ENCODE data around the gene ZNF579. TPM values are rescaled to one million over a fixed set of nuclear protein-coding genes. Genes with fewer than 3 reads are reported as not detected.

Gene ZNF579
- total and polyA plus RNA-seq, 9 of the 15 experiments (the other 6 are each of a cell fraction or from before 2014, with no cell fraction given), result 0.06 to 15.9 (median 1.6) TPM

DNA sequence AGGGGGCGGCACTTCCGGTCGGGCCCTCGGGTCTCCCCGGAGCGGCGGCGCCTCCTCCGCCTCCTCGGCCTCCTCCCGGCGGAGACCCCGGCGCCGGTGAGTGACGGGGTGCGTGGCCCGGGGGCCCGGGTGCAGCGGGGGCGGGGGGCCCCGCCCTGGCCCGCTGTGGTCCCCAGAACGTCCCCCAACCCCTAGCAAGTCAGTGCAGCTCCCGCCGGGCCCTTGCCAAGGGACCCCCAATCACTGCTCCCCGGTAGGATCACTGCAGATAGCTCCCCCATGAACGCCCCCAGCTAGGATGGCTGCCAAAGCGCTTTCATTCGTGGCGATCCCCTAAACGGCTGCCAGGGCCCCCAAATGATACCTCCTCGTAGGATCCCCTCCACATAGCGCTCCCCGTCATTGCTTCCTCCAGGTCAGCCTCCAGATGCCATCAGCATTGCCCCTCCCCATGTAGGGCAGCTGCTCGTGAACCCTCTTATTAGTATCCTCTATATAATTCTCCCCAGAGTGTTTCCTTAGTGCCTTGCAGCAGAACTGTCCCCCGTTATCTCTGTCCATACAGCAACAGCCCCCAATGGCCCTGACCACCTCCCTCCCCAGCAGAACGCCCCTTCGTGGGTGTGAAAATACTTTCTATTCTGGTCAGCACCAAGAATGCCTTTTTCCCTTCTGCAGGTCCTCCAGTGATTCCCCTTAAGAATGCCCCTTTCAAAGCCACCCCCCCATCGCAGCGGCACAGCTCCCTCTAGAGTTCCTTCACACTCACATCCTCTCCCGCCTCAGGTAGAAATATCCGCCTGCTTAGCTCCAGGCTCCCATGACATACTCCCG, 25.2 kb upstream of the ZNF579 start, which contains the start of gene ZNF865 (continued):
- TF ChIP-seq ATF2 (CRISPR knock-in tag; IDR thresholded peaks at IDR 0.05) (no peak), NFYB (IDR thresholded peaks at IDR 0.05; ENCODE audit: extremely low read depth, insufficient read length) (no peak), SRF (CRISPR knock-in tag; IDR thresholded peaks at IDR 0.05) (no peak), TBL1XR1 (IDR thresholded peaks at IDR 0.05; ENCODE audit: low read length in 2 of 2) (no peak; a peak in 1 of 4 replicates), CBX5 (IDR thresholded peaks at IDR 0.05; ENCODE audit: borderline replicate concordance, low read depth) (no peak), SREBF2 (CRISPR knock-in tag; IDR thresholded peaks at IDR 0.05) (no peak), ZNF41 (CRISPR knock-in tag; conservative IDR thresholded peaks at IDR 0.05) (no peak), ETS2 (tag; IDR thresholded peaks at IDR 0.05; ENCODE audit: borderline replicate concordance, poor library complexity, severe bottlenecking) (no peak), HINFP (tag; conservative IDR thresholded peaks at IDR 0.05; ENCODE audit: low read depth) (no peak), ZNF280A (IDR thresholded peaks at IDR 0.05; ENCODE audit: low read depth, partially characterized antibody) (no peak), FUS (optimal IDR thresholded peaks at IDR 0.05; ENCODE audit: low read depth, low read length) (no peak), LEF1 (IDR thresholded peaks at IDR 0.05) (no peak), CHCHD3 (CRISPR knock-in tag; IDR thresholded peaks at IDR 0.05) (no peak), POLR2A (conservative IDR thresholded peaks at IDR 0.05) (no peak), ZNF124 (CRISPR knock-in tag; IDR thresholded peaks at IDR 0.05) (no peak), HIVEP1 (CRISPR knock-in tag; IDR thresholded peaks at IDR 0.05) (no peak), GTF2A2 (tag; IDR thresholded peaks at IDR 0.05) (no peak), ZFX (CRISPR knock-in tag; IDR thresholded peaks at IDR 0.05) (no peak), CBX8 (IDR thresholded peaks at IDR 0.05; ENCODE audit: borderline replicate concordance, extremely low read depth, low read depth, low read length, poor library complexity, severe bottlenecking) (no peak), HDAC3 (IDR thresholded peaks at IDR 0.05; ENCODE audit: borderline replicate concordance, partially characterized antibody) (no peak), XRCC5 (IDR thresholded peaks at IDR 0.05; ENCODE audit: low read depth, low read length) (peak; percentile 83; the same call in 1 of the 2 replicates), ESRRB (CRISPR knock-in tag; IDR thresholded peaks at IDR 0.05; ENCODE audit: borderline replicate concordance) (no peak), SRSF1 (IDR thresholded peaks at IDR 0.05; ENCODE audit: low read depth, low read length) (no peak), IRF2 (CRISPR knock-in tag; IDR thresholded peaks at IDR 0.05) (no peak), MBD2 (IDR thresholded peaks at IDR 0.05; ENCODE audit: borderline replicate concordance, low read depth) (no peak)

Data from K562 (cell line).